T-helper 1 cell treated with Interleukin-12 subunit alpha and Interleukin-12 subunit beta and Interleukin-4 antibody, amounts not matched to agents 30 ng/mL and 1 ng/mL, for 36 hours (primary cell): ENCODE results near the gene BSCL2. TPM values are rescaled to one million over a fixed set of nuclear protein-coding genes. Genes with fewer than 3 reads are reported as not detected.

ENCODE experiments used
- total RNA-seq: library from RNA; stranded (reverse); gene quantifications from 2 replicates; pipeline ENCODE4 v1.2.3, GENCODE V29; 2022

BSCL2 gene
- total RNA-seq, 1 donor from 2014 or later: 35.0 TPM

Other genes starting within 250 kb of the BSCL2 start
- gene AHNAK, start 160.6 kb downstream of the BSCL2 start, total RNA-seq: 359 and 362 TPM in 2 replicates
- 1,061 and 1,072 TPM in 2 replicates for gene EEF1G, start 133.5 kb downstream of the BSCL2 start, total RNA-seq
- 24.2 and 31.3 TPM in 2 replicates for gene TUT1, start 115.9 kb downstream of the BSCL2 start, total RNA-seq
- gene MTA2, start 105.6 kb downstream of the BSCL2 start, total RNA-seq: 235 and 238 TPM in 2 replicates
- gene EML3, start 94.6 kb downstream of the BSCL2 start, total RNA-seq: 141 and 150 TPM in 2 replicates
- gene ROM1, start 94.2 kb downstream of the BSCL2 start, total RNA-seq: 1.1 and 2.7 TPM in 2 replicates
- gene B3GAT3, start 85.4 kb downstream of the BSCL2 start, total RNA-seq: 70.6 and 77.1 TPM in 2 replicates
- 285 and 289 TPM in 2 replicates for gene GANAB, start 60.8 kb downstream of the BSCL2 start, total RNA-seq
- gene INTS5, start 54.1 kb downstream of the BSCL2 start, total RNA-seq: 31.4 and 32.3 TPM in 2 replicates
- gene C11orf98, start 42.2 kb downstream of the BSCL2 start, total RNA-seq: 110 and 112 TPM in 2 replicates
- gene CSKMT, start 42.1 kb downstream of the BSCL2 start, total RNA-seq: 26.4 and 26.7 TPM in 2 replicates
- 7.8 and 8.0 TPM in 2 replicates for gene UQCC3, start 35.8 kb downstream of the BSCL2 start, total RNA-seq
- 18.3 and 20.9 TPM in 2 replicates for gene LBHD1, start 35.2 kb downstream of the BSCL2 start, total RNA-seq
- 126 and 127 TPM in 2 replicates for gene UBXN1, start 28.4 kb downstream of the BSCL2 start, total RNA-seq
- gene LRRN4CL, start 17.9 kb downstream of the BSCL2 start, total RNA-seq: 0.17 and 0.20 TPM in 2 replicates
- gene GNG3, start 252 bp upstream of the BSCL2 start, total RNA-seq: not detected in 2 replicates
- gene HNRNPUL2, start 20.0 kb upstream of the BSCL2 start, total RNA-seq: 63.6 and 64.3 TPM in 2 replicates
- 49.8 and 51.5 TPM in 2 replicates for gene TTC9C, start 21.1 kb upstream of the BSCL2 start, total RNA-seq
- gene ZBTB3, start 46.7 kb upstream of the BSCL2 start, total RNA-seq: 13.8 and 14.0 TPM in 2 replicates
- 108 and 112 TPM in 2 replicates for gene POLR2G, start 54.2 kb upstream of the BSCL2 start, total RNA-seq
- 22.2 and 23.8 TPM in 2 replicates for gene TAF6L, start 64.0 kb upstream of the BSCL2 start, total RNA-seq
- gene TMEM179B, start 80.0 kb upstream of the BSCL2 start, total RNA-seq: 48.8 and 53.1 TPM in 2 replicates
- gene TMEM223, start 84.6 kb upstream of the BSCL2 start, total RNA-seq: 17.6 and 18.4 TPM in 2 replicates
- 97.3 and 97.4 TPM in 2 replicates for gene NXF1, start 98.0 kb upstream of the BSCL2 start, total RNA-seq
- 45.9 and 50.5 TPM in 2 replicates for gene STX5, start 124.6 kb upstream of the BSCL2 start, total RNA-seq
- not detected in 2 replicates for gene TEX54, start 125.4 kb upstream of the BSCL2 start, total RNA-seq
- 81.3 and 82.3 TPM in 2 replicates for gene WDR74, start 132.2 kb upstream of the BSCL2 start, total RNA-seq
- 202 and 204 TPM in 2 replicates for gene SLC3A2, start 173.5 kb upstream of the BSCL2 start, total RNA-seq
- not detected in 2 replicates for gene CHRM1, start 213.9 kb upstream of the BSCL2 start, total RNA-seq